Progenitor cell of endocrine pancreas (in vitro differentiated cells): ENCODE results near the gene RARB. TPM values are rescaled to one million over a fixed set of nuclear protein-coding genes. Genes with fewer than 3 reads are reported as not detected.

Experiments used
- DNase-seq: peaks from one replicate; pipeline ENCODE4 v3.0.0; 2021; ENCODE audit warnings: low spot score; ENCODE audit not compliant: unreplicated experiment
- H3K27ac Mint-ChIP-seq: 2 replicates; pipeline ENCODE4 v1.8.0; 2021; ENCODE audit warnings: mild to moderate bottlenecking, moderate library complexity, mixed read lengths
- H3K27me3 Mint-ChIP-seq: 2 replicates; pipeline ENCODE4 v1.8.0; 2021; ENCODE audit warnings: mixed read lengths
- H3K36me3 Mint-ChIP-seq: 2 replicates; pipeline ENCODE4 v1.8.0; 2022; ENCODE audit warnings: mixed read lengths; ENCODE audit not compliant: insufficient read depth
- H3K4me1 Mint-ChIP-seq: 2 replicates; pipeline ENCODE4 v1.8.0; 2021; ENCODE audit warnings: low read depth, mixed read lengths
- H3K4me3 Mint-ChIP-seq: 2 replicates; pipeline ENCODE4 v1.8.0; 2021; ENCODE audit warnings: low read depth, mild to moderate bottlenecking, moderate library complexity, mixed read lengths
- H3K9me3 Mint-ChIP-seq: 2 replicates; pipeline ENCODE4 v1.8.0; 2021; ENCODE audit warnings: low read depth, mixed read lengths
- CTCF ChIP-seq: fragments of 200-600 bp; sonication (generic); IDR thresholded peaks from one replicate; pipeline ENCODE4 v1.5.0; 2021; ENCODE audit warnings: antibody characterized with exemption, mild to moderate bottlenecking; ENCODE audit not compliant: unreplicated experiment
- total RNA-seq: library from RNA; stranded (reverse); gene quantifications from 2 replicates; pipeline ENCODE4 v1.2.1, GENCODE V29; 2021

RARB gene
- total RNA-seq, 1 donor from 2014 or later = 30.0 TPM

DNA sequence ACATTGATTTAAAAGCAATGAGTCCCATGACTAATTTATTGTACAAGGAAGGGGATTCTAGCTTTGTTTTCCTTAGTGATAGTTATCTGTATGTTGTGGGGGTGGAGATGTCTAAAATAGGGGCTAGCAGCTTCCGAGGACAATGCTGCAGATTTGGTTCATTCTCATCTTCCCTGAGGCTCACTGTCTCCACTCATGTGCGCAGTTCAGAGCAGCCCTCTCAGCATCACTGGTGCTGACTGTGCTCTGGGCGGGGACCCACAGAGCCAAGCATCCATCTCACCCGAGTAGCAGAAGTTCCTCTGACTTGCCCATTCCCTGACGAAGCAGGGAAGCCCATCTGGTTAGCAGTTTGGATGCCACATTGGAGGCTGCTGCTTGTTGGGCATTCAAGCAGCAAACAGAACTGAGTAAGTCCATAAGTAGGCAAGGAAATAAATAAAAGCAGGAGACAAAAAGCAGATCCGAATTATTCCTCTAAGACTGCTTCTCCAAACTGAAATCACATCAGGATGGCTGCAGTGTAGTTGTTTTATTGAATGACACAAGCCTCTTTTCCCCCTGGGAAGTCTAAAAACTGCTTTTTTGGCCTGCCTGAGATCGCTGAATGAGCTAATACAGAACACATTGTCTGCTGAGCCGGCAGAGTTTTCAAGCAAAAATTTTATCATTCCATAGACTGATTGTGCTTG is 27.5 kb downstream of the RARB start:
- H3K9me3 Mint-ChIP-seq = no peaks in the 10 kb centered on the region
- H3K4me3 Mint-ChIP-seq = no peak overlapping the region
- peaks cover 8% of the 10 kb centered on the region for H3K36me3 Mint-ChIP-seq
- H3K4me1 Mint-ChIP-seq = peaks cover 69% of the 10 kb centered on the region
- H3K27ac Mint-ChIP-seq = peak overlapping the region; percentile 89
- H3K27me3 Mint-ChIP-seq = no peaks in the 10 kb centered on the region
- no peak for TF ChIP-seq CTCF
- DNase-seq = no peak

GRCh38 chr3:25456723-25457670 is 28.9 kb downstream of the RARB start:
- no peaks in the 10 kb centered on the region for H3K9me3 Mint-ChIP-seq
- H3K27ac Mint-ChIP-seq = peak overlapping the region; percentile 9
- peaks cover 64% of the 10 kb centered on the region for H3K4me1 Mint-ChIP-seq
- peaks cover 6% of the 10 kb centered on the region for H3K36me3 Mint-ChIP-seq
- DNase-seq = no peak
- no peaks in the 10 kb centered on the region for H3K27me3 Mint-ChIP-seq
- no peak for TF ChIP-seq CTCF
- no peak overlapping the region for H3K4me3 Mint-ChIP-seq

- Mint-ChIP-seq H3K4me3 (no peak overlapping the region), H3K36me3 (peaks cover 9% of the 10 kb centered on the region), H3K27ac (peak overlapping the region; percentile 9), H3K27me3 (no peaks in the 10 kb centered on the region), H3K4me1 (peaks cover 55% of the 10 kb centered on the region), H3K9me3 (no peaks in the 10 kb centered on the region)
- DNase-seq = no peak
- TF ChIP-seq CTCF = no peak
These were observed 29.8 kb downstream of the RARB start for GRCh38 chr3:25457671-25458419.

GRCh38 chr3:25458420-25458814 is 30.4 kb downstream of the RARB start:
- no peak for DNase-seq
- no peaks in the 10 kb centered on the region for H3K27me3 Mint-ChIP-seq
- H3K27ac Mint-ChIP-seq = peak overlapping the region; percentile 3
- peaks cover 52% of the 10 kb centered on the region for H3K4me1 Mint-ChIP-seq
- no peak for TF ChIP-seq CTCF
- H3K36me3 Mint-ChIP-seq = peaks cover 9% of the 10 kb centered on the region
- no peaks in the 10 kb centered on the region for H3K9me3 Mint-ChIP-seq
- no peak overlapping the region for H3K4me3 Mint-ChIP-seq

GRCh38 chr3:25460751-25461150 is 32.7 kb downstream of the RARB start:
- Mint-ChIP-seq H3K36me3 (peaks cover 9% of the 10 kb centered on the region), H3K9me3 (no peaks in the 10 kb centered on the region), H3K4me3 (no peak overlapping the region), H3K4me1 (peaks cover 29% of the 10 kb centered on the region), H3K27me3 (no peaks in the 10 kb centered on the region), H3K27ac (no peak overlapping the region)
- DNase-seq = no peak
- no peak for TF ChIP-seq CTCF
